B cell (primary cell): Measurements from ENCODE around the gene RENBP. TPM values are rescaled to one million over a fixed set of nuclear protein-coding genes. Genes with fewer than 3 reads are reported as not detected.

Source experiments
- ATAC-seq: fragments of 200-7000 bp; cut with Tn5 transposase; one replicate; pipeline ENCODE4 v1.10.0; 2021; ENCODE audit warnings: low read depth, mild to moderate bottlenecking, moderate number of reproducible peaks, moderate library complexity
- CTCF ChIA-PET: fragments of 350-600 bp; sonication (Branson Sonifier 250); formaldehyde crosslinking; loops from one replicate; lab custom pipeline; 2021; ENCODE audit warnings: antibody characterized with exemption, inconsistent platforms; lab: Charles Lee
- POLR2A ChIA-PET: fragments of 350-600 bp; sonication (Branson Sonifier 250); formaldehyde crosslinking; loops from one replicate; lab custom pipeline; 2021; ENCODE audit warnings: antibody characterized with exemption; lab: Charles Lee
- DNase-seq: peaks from one replicate; pipeline ENCODE4 v3.0.0; 2013
- H2AFZ ChIP-seq: 2 replicates; pipeline ENCODE4 v1.6.1; 2012; ENCODE audit warnings: mild to moderate bottlenecking, low read depth, low read length; ENCODE audit not compliant: insufficient read depth, poor library complexity, severe bottlenecking
- H3K27ac ChIP-seq, 2 donors: 1 replicate in 1 of 2; 2 replicates in 1 of 2; pipeline ENCODE4 v1.5.1; 2012 to 2013; ENCODE audit warnings: low read length in 2 of 2, mild to moderate bottlenecking in 2 of 2, moderate library complexity in 1 of 2
- H3K27me3 ChIP-seq, 4 experiments: fragments of 200-600 bp in 1 of 4; sonication (generic) in 1 of 4; replicated peaks in 1 of 4; 1 replicate in 2 of 4; 2 replicates in 2 of 4; pipeline versions ENCODE4 v1.6.1 to v1.7.0; 2013 to 2016; ENCODE audit warnings: low read length in 3 of 4, mild to moderate bottlenecking in 2 of 4, mixed read lengths in 1 of 4, moderate library complexity in 1 of 4; ENCODE audit not compliant: insufficient read depth in 4 of 4, control insufficient read depth in 3 of 4; ENCODE audit errors: control extremely low read depth in 1 of 4
- H3K36me3 ChIP-seq, 2 experiments: replicated peaks in 1 of 2; 1 replicate in 1 of 2; 2 replicates in 1 of 2; pipeline versions ENCODE4 v1.6.1 to v1.7.1; 2013; ENCODE audit warnings: low read length in 1 of 2; ENCODE audit not compliant: insufficient read depth in 2 of 2, control insufficient read depth in 1 of 2; ENCODE audit errors: control extremely low read depth in 1 of 2, extremely low read depth in 1 of 2
- H3K4me1 ChIP-seq, 2 donors: fragments of 200-600 bp in 1 of 2; sonication (generic) in 1 of 2; 1 replicate in 1 of 2; 2 replicates in 1 of 2; pipeline versions ENCODE4 v1.5.1 to v1.6.1; 2013 to 2017; ENCODE audit warnings: low read length in 2 of 2; ENCODE audit not compliant: control insufficient read depth in 2 of 2, insufficient read depth in 2 of 2
- H3K4me2 ChIP-seq: replicated peaks from 2 replicates; pipeline ENCODE3; 2012; ENCODE audit warnings: mild to moderate bottlenecking, low read depth, low read length; ENCODE audit not compliant: poor library complexity, severe bottlenecking
- H3K4me3 ChIP-seq, 5 experiments: fragments of 200-600 bp in 1 of 5; sonication (generic) in 1 of 5; 1 replicate in 3 of 5; 2 replicates in 2 of 5; pipeline versions ENCODE4 v1.5.1 to v1.7.0; 2011 to 2016; ENCODE audit warnings: low read length in 4 of 5, mild to moderate bottlenecking in 4 of 5, low read depth in 2 of 5, control low read depth in 1 of 5, moderate library complexity in 1 of 5; ENCODE audit not compliant: insufficient read depth in 1 of 5; ENCODE audit errors: control extremely low read depth in 1 of 5, extremely low read depth in 1 of 5
- H3K79me2 ChIP-seq: fragments of 200-600 bp; sonication (generic); one replicate; pipeline ENCODE4 v1.6.0; 2016; ENCODE audit warnings: low read length; ENCODE audit not compliant: control insufficient read depth, insufficient read depth
- H3K9ac ChIP-seq: fragments of 200-600 bp; sonication (generic); 2 replicates; pipeline ENCODE4 v1.6.1; 2017; ENCODE audit warnings: mild to moderate bottlenecking, low read length, moderate library complexity
- H3K9me3 ChIP-seq, 3 donors: one replicate each; pipeline versions ENCODE4 v1.6.1 to v1.7.1; 2013; ENCODE audit warnings: low read length in 2 of 3; ENCODE audit not compliant: control insufficient read depth in 2 of 3, insufficient read depth in 1 of 3; ENCODE audit errors: control extremely low read depth in 1 of 3
- H4K20me1 ChIP-seq: 2 replicates; pipeline ENCODE4 v1.6.0; 2012; ENCODE audit warnings: mild to moderate bottlenecking, low read length; ENCODE audit not compliant: insufficient read depth, control insufficient read depth, poor library complexity, severe bottlenecking
- H3K27ac Mint-ChIP-seq: one replicate; pipeline ENCODE4 v1.8.0; 2021; ENCODE audit warnings: mixed read lengths
- H3K27me3 Mint-ChIP-seq: one replicate; pipeline ENCODE4 v1.8.0; 2021; ENCODE audit warnings: mixed read lengths
- H3K4me1 Mint-ChIP-seq: one replicate; pipeline ENCODE4 v1.8.0; 2021; ENCODE audit warnings: mixed read lengths
- H3K4me3 Mint-ChIP-seq: one replicate; pipeline ENCODE4 v1.8.0; 2021; ENCODE audit warnings: mixed read lengths
- H3K9me3 Mint-ChIP-seq: one replicate; pipeline ENCODE4 v1.8.0; 2022; ENCODE audit warnings: mixed read lengths; ENCODE audit not compliant: insufficient read depth
- EZH2 ChIP-seq: IDR thresholded peaks from 2 replicates; pipeline ENCODE4 v1.6.1; 2012; ENCODE audit warnings: borderline replicate concordance, low read depth, mild to moderate bottlenecking, moderate library complexity, low read length; ENCODE audit not compliant: insufficient read depth, poor library complexity, severe bottlenecking
- WGBS: methylation state at CpG from one replicate; pipeline ENCODE4 v1.1.5; 2013; ENCODE audit warnings: missing lambda C conversion rate; ENCODE audit not compliant: insufficient coverage; 5-methylcytosine and 5-hydroxymethylcytosine counted together
- intact Hi-C: fragments of 100-400 bp; cut with micrococcal nuclease; formaldehyde crosslinking; loops from one replicate; pipeline ENCODE4 v1.10.0; 2022
- polyA plus RNA-seq: library from polyadenylated mRNA; depleted of rRNA; stranded (reverse); fragments of >200 nt; gene quantifications from 2 replicates; pipeline ENCODE4 v1.2.3, GENCODE V29; 2012
- total RNA-seq, 2 donors: library from RNA; stranded (reverse); fragments of 120-200 nt in 1 of 2; gene quantifications; 1 replicate in 1 of 2; 2 replicates in 1 of 2; pipeline versions ENCODE4 v1.2.3 to v1.2.4, GENCODE V29; 2013 to 2022
- TF ChIP-seq, protein P1 (sequence below): fragments of 200-600 bp; IDR thresholded peaks from one replicate; pipeline ENCODE4 v1.8.0; 2022; ENCODE audit warnings: antibody characterized with exemption, mild to moderate bottlenecking

Gene RENBP
- total and polyA plus RNA-seq, 2 donors (not counting 1 experiment from before 2014, with no cell fraction given), result 30.6 to 39.2 TPM

DNA sequence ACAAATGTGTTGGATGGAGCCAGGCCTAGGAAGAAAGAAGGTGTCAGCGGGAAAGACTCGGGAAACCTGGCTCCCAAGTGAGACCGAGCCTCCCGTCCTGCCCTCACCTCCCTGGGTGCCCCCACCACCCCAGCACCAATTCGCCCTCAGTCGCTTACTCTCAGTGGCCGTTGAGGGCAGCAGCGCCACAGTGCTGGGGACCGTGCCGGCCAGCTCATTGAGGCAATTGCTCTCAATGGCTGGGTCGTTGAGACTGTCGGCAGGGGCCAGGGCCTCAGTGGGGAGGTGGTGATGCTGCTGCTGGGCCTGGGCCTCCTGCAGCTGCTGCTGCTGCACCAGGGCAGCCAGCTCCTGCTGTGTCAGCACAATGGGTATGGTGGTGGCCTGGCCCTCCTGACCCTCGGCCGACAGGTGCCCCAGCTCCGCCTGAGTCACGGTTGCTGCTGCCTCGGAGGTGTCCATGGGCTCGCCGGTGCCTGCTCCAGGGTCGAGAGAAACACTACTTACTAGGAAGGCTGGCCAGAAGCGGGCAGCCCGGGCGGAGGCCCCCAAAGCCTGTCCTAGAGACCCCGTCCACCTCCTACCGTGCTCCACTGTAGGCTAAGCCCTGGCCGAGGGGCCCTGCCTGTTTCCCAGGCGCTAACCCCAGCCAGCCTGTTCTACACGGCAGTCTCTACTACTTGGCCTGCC lies 7.4 kb upstream of the RENBP start:
- TF ChIP-seq, protein P1, sequence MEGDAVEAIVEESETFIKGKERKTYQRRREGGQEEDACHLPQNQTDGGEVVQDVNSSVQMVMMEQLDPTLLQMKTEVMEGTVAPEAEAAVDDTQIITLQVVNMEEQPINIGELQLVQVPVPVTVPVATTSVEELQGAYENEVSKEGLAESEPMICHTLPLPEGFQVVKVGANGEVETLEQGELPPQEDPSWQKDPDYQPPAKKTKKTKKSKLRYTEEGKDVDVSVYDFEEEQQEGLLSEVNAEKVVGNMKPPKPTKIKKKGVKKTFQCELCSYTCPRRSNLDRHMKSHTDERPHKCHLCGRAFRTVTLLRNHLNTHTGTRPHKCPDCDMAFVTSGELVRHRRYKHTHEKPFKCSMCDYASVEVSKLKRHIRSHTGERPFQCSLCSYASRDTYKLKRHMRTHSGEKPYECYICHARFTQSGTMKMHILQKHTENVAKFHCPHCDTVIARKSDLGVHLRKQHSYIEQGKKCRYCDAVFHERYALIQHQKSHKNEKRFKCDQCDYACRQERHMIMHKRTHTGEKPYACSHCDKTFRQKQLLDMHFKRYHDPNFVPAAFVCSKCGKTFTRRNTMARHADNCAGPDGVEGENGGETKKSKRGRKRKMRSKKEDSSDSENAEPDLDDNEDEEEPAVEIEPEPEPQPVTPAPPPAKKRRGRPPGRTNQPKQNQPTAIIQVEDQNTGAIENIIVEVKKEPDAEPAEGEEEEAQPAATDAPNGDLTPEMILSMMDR, result no peak
- TF ChIP-seq EZH2, result no peak
- 98% methylated on average over 9 of the region's 28 CpGs for WGBS
- CTCF ChIA-PET, result interaction anchor here (0.9 to 15.4 kb wide), 6 partner anchors 7 to 188 kb away, joined by 3 to 325 read pairs (median 3); partner anchors contain the start of genes ARHGAP4, PLXNB3 and RENBP
- DNase-seq (no peak), ATAC-seq (no peak)
- Histone ChIP-seq H3K27ac (no peak overlapping the region), H3K9me3 (no peaks in the 10 kb centered on the region), H2AFZ (no peak overlapping the region), H3K4me1 (peaks cover 4 to 14% of the 10 kb centered on the region in 2 donors), H3K4me2 (no peak overlapping the region), H3K36me3 (peaks cover 0 to 54% of the 10 kb centered on the region in 2 experiments), H4K20me1 (no peaks in the 10 kb centered on the region), H3K27me3 (no peaks in the 10 kb centered on the region), H3K9ac (no peak overlapping the region), H3K79me2 (no peaks in the 10 kb centered on the region), H3K4me3 (no peak overlapping the region)
- intact Hi-C loops, result no loop called here
- no peak overlapping the region for H3K27ac Mint-ChIP-seq
- no peaks in the 10 kb centered on the region for H3K27me3 Mint-ChIP-seq
- H3K4me3 Mint-ChIP-seq, result no peak overlapping the region
- POLR2A ChIA-PET, result interaction anchor here (2.1 kb wide), 1 partner anchor 28 kb away, joined by 4 read pairs; no protein-coding TSS in a partner anchor
- no peaks in the 10 kb centered on the region for H3K9me3 Mint-ChIP-seq
- H3K4me1 Mint-ChIP-seq, result peaks cover 7% of the 10 kb centered on the region

DNA sequence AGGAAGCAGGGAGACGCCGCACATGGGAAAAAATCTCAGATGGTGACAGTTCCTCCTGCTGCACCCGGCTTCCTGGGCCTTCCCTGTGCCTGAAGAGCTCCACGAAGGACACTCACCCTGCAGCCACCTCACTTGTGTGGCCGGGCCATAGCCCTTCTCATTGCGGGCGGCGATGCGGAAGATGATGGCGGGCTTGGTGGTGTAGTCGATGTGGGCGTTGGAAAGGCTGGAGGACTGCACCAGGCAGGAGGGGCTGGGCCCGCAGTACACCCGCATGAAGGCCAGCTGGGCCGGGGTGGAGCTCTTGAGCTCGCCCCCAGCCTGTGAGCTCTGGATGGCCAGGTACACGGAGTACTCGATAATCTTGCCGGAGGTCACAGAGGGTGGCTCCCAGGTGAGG lies 5.7 kb upstream of the RENBP start:
- intact Hi-C loops, result no loop called here

More for the DNA sequence above, 5.7 kb upstream of the RENBP start:
- Mint-ChIP-seq H3K9me3 (no peaks in the 10 kb centered on the region), H3K27me3 (no peaks in the 10 kb centered on the region), H3K4me1 (peaks cover 10% of the 10 kb centered on the region), H3K27ac (no peak overlapping the region), H3K4me3 (no peak overlapping the region)
- Histone ChIP-seq H4K20me1 (no peaks in the 10 kb centered on the region), H3K36me3 (peaks cover 0 to 53% of the 10 kb centered on the region in 2 experiments), H3K4me3 (no peak overlapping the region), H2AFZ (no peak overlapping the region), H3K9ac (no peak overlapping the region), H3K4me2 (no peak overlapping the region), H3K79me2 (no peaks in the 10 kb centered on the region), H3K4me1 (peaks cover 4 to 17% of the 10 kb centered on the region in 2 donors), H3K27ac (no peak overlapping the region), H3K9me3 (no peaks in the 10 kb centered on the region), H3K27me3 (no peaks in the 10 kb centered on the region)
- POLR2A ChIA-PET, result interaction anchor here (0.9 kb wide), 1 partner anchor 21 kb away, joined by 4 read pairs; the partner anchor contains the start of gene HCFC1
- ATAC-seq (no peak), DNase-seq (no peak)
- WGBS, result 92% methylated on average over 12 of the region's 19 CpGs
- no peak for TF ChIP-seq EZH2
- TF ChIP-seq, protein P1, result no peak
- CTCF ChIA-PET, result interaction anchor here (1.2 to 15.4 kb wide), 4 partner anchors 14 to 263 kb away, joined by 4 to 325 read pairs (median 47); partner anchors contain the start of genes ARHGAP4, NAA10 and PLXNB3
